Activated T-cell treated with anti-CD3 and anti-CD28 coated beads, Interleukin-2, amount 50 U/mL, for 4 hours (primary cell): ENCODE data around the gene TMPRSS6. TPM values are rescaled to one million over a fixed set of nuclear protein-coding genes. Genes with fewer than 3 reads are reported as not detected.

Experiments used
- ATAC-seq, 2 donors: fragments of 200-7000 bp; cut with Tn5 transposase; one replicate each; pipeline ENCODE4 v1.10.0; 2021
- DNase-seq: peaks from one replicate; pipeline ENCODE4 v3.0.0-alpha.2; 2020
- H3K27me3 Mint-ChIP-seq: one replicate; pipeline ENCODE4 v1.8.0; 2021; ENCODE audit warnings: low read depth, mixed read lengths
- H3K36me3 Mint-ChIP-seq: one replicate; pipeline ENCODE4 v1.8.0; 2022; ENCODE audit warnings: mixed read lengths; ENCODE audit not compliant: insufficient read depth
- H3K4me1 Mint-ChIP-seq: one replicate; pipeline ENCODE4 v1.8.0; 2021; ENCODE audit warnings: low read depth, mixed read lengths
- H3K4me3 Mint-ChIP-seq: one replicate; pipeline ENCODE4 v1.8.0; 2021; ENCODE audit warnings: mild to moderate bottlenecking, moderate library complexity, mixed read lengths
- H3K9me3 Mint-ChIP-seq: one replicate; pipeline ENCODE4 v1.8.0; 2021; ENCODE audit warnings: mixed read lengths
- total RNA-seq, 3 donors: library from RNA; stranded (reverse); gene quantifications; one replicate each; pipeline ENCODE4 v1.2.1, GENCODE V29; 2021

TMPRSS6 gene
- total RNA-seq, 3 donors from 2014 or later: 0.76 to 1.3 (median 0.89) TPM

- peaks cover 15% of the 10 kb centered on the region for H3K4me1 Mint-ChIP-seq
- H3K9me3 Mint-ChIP-seq: no peaks in the 10 kb centered on the region
- H3K27me3 Mint-ChIP-seq: no peaks in the 10 kb centered on the region
- H3K4me3 Mint-ChIP-seq: no peak overlapping the region
- peaks cover 19% of the 10 kb centered on the region for H3K36me3 Mint-ChIP-seq
- DNase-seq (no peak), ATAC-seq (no peak)
Observed at GRCh38 chr22:37054600-37055365, 54.7 kb downstream of the TMPRSS6 start.

GRCh38 chr22:37054056-37054395 lies 55.5 kb downstream of the TMPRSS6 start:
- H3K9me3 Mint-ChIP-seq: no peaks in the 10 kb centered on the region
- peaks cover 19% of the 10 kb centered on the region for H3K36me3 Mint-ChIP-seq
- no peaks in the 10 kb centered on the region for H3K27me3 Mint-ChIP-seq
- ATAC-seq (no peak), DNase-seq (no peak)
- peaks cover 15% of the 10 kb centered on the region for H3K4me1 Mint-ChIP-seq
- peak overlapping the region; percentile 39 for H3K4me3 Mint-ChIP-seq

- no peaks in the 10 kb centered on the region for H3K9me3 Mint-ChIP-seq
- peaks cover 19% of the 10 kb centered on the region for H3K36me3 Mint-ChIP-seq
- no peaks in the 10 kb centered on the region for H3K27me3 Mint-ChIP-seq
- H3K4me1 Mint-ChIP-seq: peaks cover 15% of the 10 kb centered on the region
- no peak for ATAC-seq
- no peak for DNase-seq
- H3K4me3 Mint-ChIP-seq: peak overlapping the region; percentile 79
Observed at GRCh38 chr22:37053310-37054055, 56.0 kb downstream of the TMPRSS6 start.

- ATAC-seq (no peak), DNase-seq (no peak)
- Mint-ChIP-seq H3K36me3 (peaks cover 16% of the 10 kb centered on the region), H3K4me3 (peak overlapping the region; percentile 79), H3K4me1 (peaks cover 15% of the 10 kb centered on the region), H3K9me3 (no peaks in the 10 kb centered on the region), H3K27me3 (no peaks in the 10 kb centered on the region)
Observed at GRCh38 chr22:37052386-37053309, 56.9 kb downstream of the TMPRSS6 start.

GRCh38 chr22:37051391-37052385 lies 57.8 kb downstream of the TMPRSS6 start, which contains the start of gene KCTD17:
KCTD17 (plus strand) TSS chr22:37051742; CDS start chr22:37051761, 19 bp downstream.
- peak; percentile 99 to 100 for ATAC-seq
- peak; percentile 72 for DNase-seq
- Mint-ChIP-seq H3K4me3 (peak within 1 kb of the TSS; percentile 79), H3K27me3 (no peaks in the 10 kb centered on the region), H3K9me3 (no peaks in the 10 kb centered on the region), H3K36me3 (peaks cover 10% of the 10 kb centered on the region), H3K4me1 (peaks cover 15% of the 10 kb centered on the region)

GRCh38 chr22:37050913-37051312 lies 58.6 kb downstream of the TMPRSS6 start:
- DNase-seq: no peak
- H3K4me3 Mint-ChIP-seq: peak overlapping the region; percentile 70
- H3K4me1 Mint-ChIP-seq: peaks cover 15% of the 10 kb centered on the region
- no peak for ATAC-seq
- H3K9me3 Mint-ChIP-seq: no peaks in the 10 kb centered on the region
- no peaks in the 10 kb centered on the region for H3K27me3 Mint-ChIP-seq
- peaks cover 5% of the 10 kb centered on the region for H3K36me3 Mint-ChIP-seq

GRCh38 chr22:37049224-37049623 lies 60.3 kb downstream of the TMPRSS6 start:
- Mint-ChIP-seq H3K36me3 (no peaks in the 10 kb centered on the region), H3K9me3 (no peaks in the 10 kb centered on the region), H3K4me1 (peaks cover 22% of the 10 kb centered on the region), H3K4me3 (no peak overlapping the region), H3K27me3 (no peaks in the 10 kb centered on the region)
- DNase-seq: no peak
- ATAC-seq: no peak

GRCh38 chr22:37048133-37048532 lies 61.4 kb downstream of the TMPRSS6 start:
- H3K27me3 Mint-ChIP-seq: no peaks in the 10 kb centered on the region
- no peak overlapping the region for H3K4me3 Mint-ChIP-seq
- DNase-seq (no peak), ATAC-seq (no peak)
- H3K9me3 Mint-ChIP-seq: no peaks in the 10 kb centered on the region
- no peaks in the 10 kb centered on the region for H3K36me3 Mint-ChIP-seq
- peaks cover 16% of the 10 kb centered on the region for H3K4me1 Mint-ChIP-seq

- ATAC-seq (no peak), DNase-seq (no peak)
- no peaks in the 10 kb centered on the region for H3K27me3 Mint-ChIP-seq
- no peaks in the 10 kb centered on the region for H3K9me3 Mint-ChIP-seq
- H3K4me1 Mint-ChIP-seq: peaks cover 7% of the 10 kb centered on the region
- no peak overlapping the region for H3K4me3 Mint-ChIP-seq
- no peaks in the 10 kb centered on the region for H3K36me3 Mint-ChIP-seq
Observed at GRCh38 chr22:37047006-37047405, 62.5 kb downstream of the TMPRSS6 start.

- Mint-ChIP-seq H3K4me3 (no peak overlapping the region), H3K36me3 (no peaks in the 10 kb centered on the region), H3K4me1 (peaks cover 7% of the 10 kb centered on the region), H3K27me3 (no peaks in the 10 kb centered on the region), H3K9me3 (no peaks in the 10 kb centered on the region)
- DNase-seq (no peak), ATAC-seq (no peak)
Observed at GRCh38 chr22:37046589-37046988, 62.9 kb downstream of the TMPRSS6 start.

- H3K36me3 Mint-ChIP-seq: no peaks in the 10 kb centered on the region
- no peak for ATAC-seq
- no peaks in the 10 kb centered on the region for H3K27me3 Mint-ChIP-seq
- no peak for DNase-seq
- H3K4me3 Mint-ChIP-seq: no peak overlapping the region
- no peaks in the 10 kb centered on the region for H3K9me3 Mint-ChIP-seq
- H3K4me1 Mint-ChIP-seq: peaks cover 7% of the 10 kb centered on the region
Observed at GRCh38 chr22:37045958-37046357, 63.6 kb downstream of the TMPRSS6 start.

- Mint-ChIP-seq H3K4me3 (no peak overlapping the region), H3K36me3 (no peaks in the 10 kb centered on the region), H3K27me3 (peaks cover 2% of the 10 kb centered on the region), H3K4me1 (peaks cover 7% of the 10 kb centered on the region), H3K9me3 (no peaks in the 10 kb centered on the region)
- no peak for DNase-seq
- ATAC-seq: peak; percentile 84 to 91
Observed at GRCh38 chr22:37044634-37045625, 64.6 kb downstream of the TMPRSS6 start.
